Stimulated activated naive CD8-positive, alpha-beta T cell treated with anti-CD3 and anti-CD28 coated beads, Interleukin-15, Interleukin-2, amounts not matched to agents 100 ng/mL and 50 ng/mL, for 24 hours (primary cell): ENCODE results near the gene HELZ2.
"Not testable (repeated sequence)": the region's sequence is repeated elsewhere in the genome, so short reads cannot be mapped to it uniquely, and the experiment has no call there.

Experiments
- H3K27ac Mint-ChIP-seq: one replicate; pipeline ENCODE4 v1.8.0; 2021; ENCODE audit warnings: mild to moderate bottlenecking, mixed read lengths
- H3K27me3 Mint-ChIP-seq: one replicate; pipeline ENCODE4 v1.8.0; 2021; ENCODE audit warnings: mixed read lengths
- H3K36me3 Mint-ChIP-seq: one replicate; pipeline ENCODE4 v1.8.0; 2021; ENCODE audit warnings: low read depth, mixed read lengths
- H3K4me1 Mint-ChIP-seq: one replicate; pipeline ENCODE4 v1.8.0; 2021; ENCODE audit warnings: low read depth, mixed read lengths
- H3K4me3 Mint-ChIP-seq: one replicate; pipeline ENCODE4 v1.8.0; 2021; ENCODE audit warnings: mild to moderate bottlenecking, mixed read lengths
- H3K9me3 Mint-ChIP-seq: one replicate; pipeline ENCODE4 v1.8.0; 2021; ENCODE audit warnings: mixed read lengths

HELZ2 gene

DNA sequence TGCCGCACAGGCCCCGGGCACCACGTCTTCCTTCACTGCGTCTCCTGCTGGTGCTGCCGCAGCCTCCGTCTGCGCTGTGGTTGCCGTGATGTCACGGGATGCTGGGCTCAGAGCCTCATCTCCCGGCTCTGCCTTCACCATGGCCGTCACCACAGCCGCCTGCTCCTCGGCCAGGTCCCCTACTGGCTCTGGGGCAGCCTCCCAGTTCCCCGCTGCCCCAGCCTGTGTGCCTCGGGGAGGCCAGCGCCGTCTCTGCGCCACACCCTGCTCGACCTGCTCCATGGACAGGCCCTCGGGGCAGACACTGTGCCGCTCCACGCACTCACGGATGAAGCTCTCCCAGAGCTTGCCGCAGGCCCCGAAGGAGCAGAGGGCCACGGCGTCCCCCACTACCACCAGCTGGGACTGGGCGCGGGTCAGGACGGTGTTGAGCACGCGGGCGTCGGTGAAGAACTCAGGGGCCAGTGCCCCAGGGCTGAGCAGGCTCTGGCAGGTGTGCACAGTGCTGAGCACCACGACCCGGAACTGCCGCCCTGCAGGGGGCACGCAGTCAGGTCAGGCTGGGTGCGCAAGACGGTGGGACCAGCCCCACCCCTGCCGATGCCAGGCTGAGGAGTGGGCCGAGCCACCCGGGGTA is 8.2 kb downstream of the HELZ2 start:
- no peaks in the 10 kb centered on the region for H3K36me3 Mint-ChIP-seq
- H3K27me3 Mint-ChIP-seq: no peaks in the 10 kb centered on the region
- no peaks in the 10 kb centered on the region for H3K9me3 Mint-ChIP-seq
- no peak overlapping the region for H3K27ac Mint-ChIP-seq
- H3K4me1 Mint-ChIP-seq: peaks cover 30% of the 10 kb centered on the region
- no peak overlapping the region for H3K4me3 Mint-ChIP-seq

DNA sequence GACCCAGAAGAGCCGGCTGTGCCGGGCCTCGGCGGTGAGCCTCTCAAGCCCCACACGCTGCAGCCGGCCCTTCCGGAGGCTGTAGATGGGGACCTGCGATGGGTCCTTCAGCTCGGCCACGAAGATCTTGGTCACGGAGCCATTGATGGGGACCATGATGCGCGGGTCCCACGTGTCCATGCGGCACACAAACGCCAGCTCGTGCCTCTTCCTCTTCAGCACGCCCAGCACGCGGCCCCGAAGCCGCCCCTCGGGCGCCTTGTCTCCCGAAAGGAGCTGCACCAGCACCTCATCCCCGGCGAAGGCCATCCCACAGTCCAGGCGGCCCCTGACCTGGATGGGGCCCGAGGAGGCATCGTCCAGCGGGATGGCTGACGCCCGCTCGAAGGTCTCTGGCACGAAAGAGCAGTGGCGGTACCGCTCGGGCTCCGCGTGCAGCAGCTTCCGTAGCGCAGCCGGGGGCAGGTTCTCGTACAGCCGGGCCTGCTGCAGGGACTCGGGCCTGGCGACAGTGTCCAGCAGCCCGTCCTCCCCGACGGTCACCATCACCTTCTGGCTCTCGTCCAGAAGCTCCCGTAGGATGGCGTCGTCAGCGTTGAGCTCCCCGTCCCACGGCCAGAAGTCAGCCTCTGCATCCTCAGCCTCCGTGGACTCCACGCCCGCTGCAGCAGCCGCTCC is 8.9 kb downstream of the HELZ2 start:
- Mint-ChIP-seq H3K9me3 (no peaks in the 10 kb centered on the region), H3K4me1 (peaks cover 30% of the 10 kb centered on the region), H3K27me3 (no peaks in the 10 kb centered on the region), H3K36me3 (peaks cover 4% of the 10 kb centered on the region), H3K27ac (no peak overlapping the region), H3K4me3 (no peak overlapping the region)

DNA sequence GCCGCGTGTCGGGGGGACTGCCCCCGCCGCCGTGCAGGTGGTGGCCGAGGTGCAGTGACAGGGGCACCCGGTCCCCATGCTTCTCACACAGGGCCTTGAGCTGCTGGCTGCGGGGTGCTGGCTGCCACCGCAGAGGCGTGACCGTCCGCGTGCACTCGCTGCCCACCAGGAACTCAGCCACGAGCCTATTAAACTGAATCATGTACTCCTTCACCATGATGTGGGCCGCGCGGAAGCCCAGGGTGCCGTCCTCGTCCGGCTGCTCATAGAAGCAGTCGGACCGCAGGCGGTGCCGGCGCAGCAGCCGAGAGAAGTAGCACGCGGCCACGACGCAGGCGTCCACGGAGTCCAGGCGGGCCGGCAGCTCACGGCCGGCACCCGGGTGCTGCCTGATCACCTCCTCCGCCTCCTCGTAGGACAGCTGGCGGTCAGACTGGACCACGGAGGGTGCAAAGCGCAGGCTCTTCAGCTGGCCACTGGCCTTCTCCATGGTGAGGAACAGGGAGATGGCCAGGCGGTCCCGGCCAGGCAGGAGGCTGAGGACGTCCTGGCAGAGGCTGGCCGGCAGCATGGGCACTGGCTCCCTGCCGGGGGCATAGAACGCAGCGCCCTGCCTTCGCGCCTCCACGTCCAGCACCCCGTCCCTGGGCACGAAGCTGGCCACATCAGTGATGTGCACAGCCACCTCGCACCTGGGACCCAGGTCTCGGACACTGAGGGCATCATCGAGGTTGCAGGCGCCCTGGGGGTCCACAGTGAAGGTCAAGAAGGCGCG is 9.8 kb downstream of the HELZ2 start:
- H3K27me3 Mint-ChIP-seq: no peaks in the 10 kb centered on the region
- H3K27ac Mint-ChIP-seq: no peak overlapping the region
- no peaks in the 10 kb centered on the region for H3K9me3 Mint-ChIP-seq
- H3K36me3 Mint-ChIP-seq: peaks cover 4% of the 10 kb centered on the region
- no peak overlapping the region for H3K4me3 Mint-ChIP-seq
- H3K4me1 Mint-ChIP-seq: peaks cover 23% of the 10 kb centered on the region

DNA sequence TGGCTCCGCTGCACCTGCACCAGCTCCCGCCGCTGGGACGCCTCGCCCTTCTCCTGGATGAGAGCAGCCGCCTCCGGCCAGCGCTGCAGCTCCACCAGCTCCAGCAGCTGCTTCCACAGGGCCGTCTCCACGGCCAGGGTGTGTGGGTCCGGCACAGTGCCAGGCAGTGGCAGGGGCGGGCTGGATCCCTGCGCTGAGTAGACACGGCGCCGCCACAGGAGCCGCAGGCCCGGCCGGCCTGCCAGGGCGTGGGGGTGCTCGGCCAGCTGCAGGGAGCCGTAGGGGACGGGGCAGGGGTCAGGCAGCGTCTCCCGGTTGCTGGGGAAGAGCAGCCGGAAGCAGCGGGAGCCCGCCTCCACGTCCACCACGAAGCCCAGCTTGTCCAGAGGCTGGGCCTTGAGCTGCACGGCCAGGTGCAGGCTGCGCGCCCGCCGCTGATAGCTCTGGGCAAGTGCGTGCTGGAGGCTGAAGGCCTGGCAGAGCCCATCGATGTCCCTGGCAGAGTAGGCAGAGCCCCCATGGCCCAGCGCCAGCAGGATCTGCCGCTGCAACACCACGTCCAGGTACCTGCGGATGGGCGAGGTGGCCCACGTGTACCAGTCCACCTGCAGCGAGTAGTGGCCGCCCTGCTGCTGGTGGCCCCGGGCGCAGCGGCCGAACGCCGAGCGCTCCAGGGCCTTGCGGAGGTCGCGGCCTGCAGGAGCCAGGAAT is 10.7 kb downstream of the HELZ2 start:
- peaks cover 4% of the 10 kb centered on the region for H3K36me3 Mint-ChIP-seq
- H3K27ac Mint-ChIP-seq: no peak overlapping the region
- H3K4me3 Mint-ChIP-seq: no peak overlapping the region
- peaks cover 15% of the 10 kb centered on the region for H3K4me1 Mint-ChIP-seq
- no peaks in the 10 kb centered on the region for H3K9me3 Mint-ChIP-seq
- H3K27me3 Mint-ChIP-seq: no peaks in the 10 kb centered on the region

DNA sequence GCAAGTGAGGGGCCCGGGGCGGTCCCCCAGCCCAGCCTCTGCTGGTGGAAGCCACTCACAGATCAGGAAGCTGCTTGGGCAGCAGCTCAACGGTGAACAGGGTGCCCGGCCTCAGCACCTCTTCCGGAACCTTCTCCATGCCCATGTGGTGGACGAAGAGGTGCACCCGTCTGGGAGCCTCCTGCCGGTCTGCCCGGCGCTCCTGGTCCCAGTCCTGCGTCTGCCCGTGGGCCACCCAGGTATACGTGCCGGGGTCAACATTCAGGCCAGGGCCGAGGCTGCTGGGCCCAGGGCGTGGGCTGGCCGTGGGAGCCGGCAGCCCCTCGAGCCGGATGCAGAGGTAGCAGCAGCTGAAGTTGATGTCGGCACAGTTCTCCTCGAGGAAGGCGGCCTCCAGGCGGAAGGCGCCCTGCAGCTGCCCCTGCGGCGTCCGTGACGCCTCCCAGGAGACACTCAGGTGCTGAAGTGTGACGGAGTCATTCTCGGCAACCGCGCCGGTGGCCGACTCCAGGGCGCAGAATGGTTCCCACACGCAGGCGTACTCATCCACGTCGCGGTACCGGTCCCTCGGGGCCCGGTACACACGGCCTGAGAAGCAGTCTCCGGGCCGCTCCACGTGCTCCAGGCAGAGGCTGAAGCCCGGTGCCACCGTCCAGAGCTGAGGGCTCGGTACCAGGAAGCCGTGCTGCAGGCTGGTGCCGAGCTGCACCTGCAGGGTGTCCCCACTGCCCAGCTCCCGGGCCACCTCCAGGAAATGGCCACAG is 11.4 kb downstream of the HELZ2 start:
- H3K36me3 Mint-ChIP-seq: peaks cover 4% of the 10 kb centered on the region
- no peak overlapping the region for H3K27ac Mint-ChIP-seq
- H3K9me3 Mint-ChIP-seq: no peaks in the 10 kb centered on the region
- no peaks in the 10 kb centered on the region for H3K27me3 Mint-ChIP-seq
- no peak overlapping the region for H3K4me3 Mint-ChIP-seq
- H3K4me1 Mint-ChIP-seq: peaks cover 8% of the 10 kb centered on the region

DNA sequence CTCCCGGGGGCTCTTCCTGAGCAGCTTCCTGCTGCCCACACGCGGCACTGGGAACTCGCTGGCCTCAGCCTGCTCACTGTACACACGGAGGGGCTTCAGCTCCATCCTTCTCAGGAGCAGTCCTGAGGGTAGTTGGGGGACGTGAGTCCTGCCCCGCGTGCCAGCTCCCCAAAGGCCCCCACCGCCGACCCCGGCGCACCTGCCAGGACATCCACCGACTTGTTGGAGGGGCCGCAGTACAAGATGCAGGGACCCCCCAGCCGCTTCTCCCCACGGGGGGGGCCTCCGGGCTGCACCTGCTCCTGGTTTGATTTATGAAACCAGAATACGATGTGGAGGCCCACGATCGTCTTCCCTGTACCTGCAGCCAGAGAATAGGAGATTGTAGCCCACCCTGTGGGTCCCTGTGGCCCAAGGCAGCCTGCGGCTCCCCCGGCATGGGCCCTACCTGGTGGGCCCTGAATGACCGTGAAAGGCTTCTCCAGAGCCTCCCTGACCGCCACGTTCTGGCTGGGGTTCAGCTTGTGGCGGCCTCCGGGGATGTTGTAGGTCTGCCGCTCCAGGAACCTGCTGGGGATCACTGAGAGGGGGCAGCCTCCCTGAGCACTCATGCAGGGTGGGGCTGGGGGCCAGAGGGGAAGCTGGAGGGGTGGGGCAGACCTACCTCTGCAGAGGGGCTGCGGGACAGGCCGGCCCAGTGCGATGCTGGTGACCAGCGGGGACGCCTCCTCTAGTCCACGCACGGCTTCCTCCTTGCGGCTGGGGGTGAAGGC is 12.2 kb downstream of the HELZ2 start:
- Mint-ChIP-seq H3K9me3 (no peaks in the 10 kb centered on the region), H3K27me3 (no peaks in the 10 kb centered on the region), H3K4me1 (no peaks in the 10 kb centered on the region), H3K36me3 (peaks cover 4% of the 10 kb centered on the region), H3K4me3 (no peak overlapping the region), H3K27ac (no peak overlapping the region)

DNA sequence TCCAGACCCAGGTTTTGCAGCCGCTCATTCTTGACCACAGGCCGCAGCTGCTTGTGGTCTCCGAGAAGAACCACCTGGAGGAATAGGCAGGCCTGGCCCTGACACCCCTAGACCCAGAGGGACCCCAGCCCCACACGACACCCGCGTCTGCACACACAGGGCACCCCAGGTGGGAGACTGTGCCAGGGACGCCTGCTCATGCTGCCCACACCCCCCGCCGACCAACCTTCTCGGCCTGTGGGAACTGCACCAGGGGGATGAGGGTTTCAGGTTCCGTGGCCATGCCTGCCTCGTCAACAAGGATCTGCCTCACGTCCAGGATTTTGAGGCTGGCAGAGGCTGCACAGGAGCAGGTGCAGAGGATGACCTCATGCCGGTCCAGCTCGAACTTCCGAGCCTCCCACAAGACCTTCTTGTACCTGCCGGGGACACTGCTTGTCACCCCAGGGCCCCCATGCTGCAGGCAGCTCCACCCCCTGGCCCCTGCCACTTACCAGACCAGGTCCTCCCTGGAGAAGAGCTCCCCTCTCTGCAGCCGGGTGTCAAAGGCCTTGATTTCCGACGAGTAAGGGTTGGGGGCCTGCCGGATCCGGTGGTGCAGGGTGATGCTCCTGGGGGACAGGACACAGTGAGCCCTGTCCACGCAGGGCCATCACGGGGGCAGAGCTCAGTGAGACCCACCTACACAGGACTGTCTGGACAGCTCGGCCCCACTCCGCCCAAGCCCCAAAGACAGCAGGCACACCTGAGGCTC is 13.0 kb downstream of the HELZ2 start:
- Mint-ChIP-seq H3K27me3 (no peaks in the 10 kb centered on the region), H3K4me1 (no peaks in the 10 kb centered on the region), H3K27ac (no peak overlapping the region), H3K9me3 (no peaks in the 10 kb centered on the region), H3K4me3 (no peak overlapping the region), H3K36me3 (peaks cover 4% of the 10 kb centered on the region)

DNA sequence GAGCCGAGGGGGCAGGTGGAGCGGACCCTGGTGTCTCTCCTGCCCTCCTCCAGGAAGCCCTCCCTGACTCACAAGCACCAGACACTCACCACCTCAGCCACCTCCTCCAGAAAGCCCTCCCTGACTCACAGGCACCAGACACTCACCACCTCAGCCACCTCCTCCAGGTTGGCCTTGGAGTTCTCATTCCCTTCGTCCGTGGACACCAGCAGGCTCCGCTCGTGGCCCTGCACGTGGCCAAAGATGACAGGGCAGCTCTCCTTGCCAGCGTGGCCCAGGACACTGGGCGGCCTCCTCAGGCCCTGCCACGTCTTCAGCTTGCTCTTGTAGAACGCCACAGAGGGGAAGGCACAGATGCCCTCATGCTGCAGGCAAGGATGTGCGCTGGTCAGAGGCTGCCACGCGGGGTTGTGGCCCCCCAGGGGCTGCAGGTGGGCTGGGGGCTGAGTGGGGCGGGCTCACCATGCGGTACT is 13.7 kb downstream of the HELZ2 start:
- no peak overlapping the region for H3K4me3 Mint-ChIP-seq
- no peaks in the 10 kb centered on the region for H3K4me1 Mint-ChIP-seq
- H3K27me3 Mint-ChIP-seq: no peaks in the 10 kb centered on the region
- peaks cover 4% of the 10 kb centered on the region for H3K36me3 Mint-ChIP-seq
- H3K9me3 Mint-ChIP-seq: no peaks in the 10 kb centered on the region
- no peak overlapping the region for H3K27ac Mint-ChIP-seq

DNA sequence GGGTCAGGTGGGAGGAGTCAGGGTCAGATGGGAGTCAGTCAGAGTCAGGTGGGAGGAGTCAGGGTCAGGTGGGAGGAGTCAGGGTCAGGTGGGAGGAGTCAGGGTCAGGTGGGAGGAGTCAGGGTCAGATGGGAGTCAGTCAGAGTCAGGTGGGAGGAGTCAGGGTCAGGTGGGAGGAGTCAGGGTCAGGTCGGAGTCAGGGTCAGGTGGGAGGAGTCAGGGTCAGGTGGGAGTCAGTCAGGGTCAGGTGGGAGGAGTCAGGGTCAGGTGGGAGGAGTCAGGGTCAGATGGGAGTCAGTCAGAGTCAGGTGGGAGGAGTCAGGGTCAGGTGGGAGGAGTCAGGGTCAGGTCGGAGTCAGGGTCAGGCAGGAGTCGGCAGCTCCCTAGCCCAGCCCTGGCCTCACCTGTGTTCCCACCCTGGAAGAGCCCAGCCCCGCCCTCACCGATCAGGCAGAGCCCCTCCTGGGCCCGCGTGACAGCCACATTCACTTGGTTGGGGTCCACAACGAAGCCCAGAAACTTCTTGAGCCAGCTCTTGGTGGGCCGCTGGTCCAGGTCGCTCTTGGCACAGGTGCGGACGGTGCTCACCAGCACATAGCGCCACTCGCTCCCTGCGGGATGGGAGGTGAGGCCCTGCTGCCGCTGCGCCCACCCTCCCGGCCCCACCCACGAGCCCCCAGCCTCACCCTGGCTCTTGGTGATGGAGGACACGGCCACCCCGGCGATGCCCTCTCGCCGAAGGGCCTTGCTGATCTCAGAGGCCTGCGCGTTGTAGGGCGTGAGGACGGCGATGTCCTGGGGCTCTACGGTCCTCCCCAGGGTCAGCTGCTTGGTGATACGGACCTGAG is 14.3 kb downstream of the HELZ2 start:
- not testable (repeated sequence) for H3K36me3 Mint-ChIP-seq, H3K27ac Mint-ChIP-seq, H3K9me3 Mint-ChIP-seq, H3K27me3 Mint-ChIP-seq, H3K4me3 Mint-ChIP-seq, H3K4me1 Mint-ChIP-seq

DNA sequence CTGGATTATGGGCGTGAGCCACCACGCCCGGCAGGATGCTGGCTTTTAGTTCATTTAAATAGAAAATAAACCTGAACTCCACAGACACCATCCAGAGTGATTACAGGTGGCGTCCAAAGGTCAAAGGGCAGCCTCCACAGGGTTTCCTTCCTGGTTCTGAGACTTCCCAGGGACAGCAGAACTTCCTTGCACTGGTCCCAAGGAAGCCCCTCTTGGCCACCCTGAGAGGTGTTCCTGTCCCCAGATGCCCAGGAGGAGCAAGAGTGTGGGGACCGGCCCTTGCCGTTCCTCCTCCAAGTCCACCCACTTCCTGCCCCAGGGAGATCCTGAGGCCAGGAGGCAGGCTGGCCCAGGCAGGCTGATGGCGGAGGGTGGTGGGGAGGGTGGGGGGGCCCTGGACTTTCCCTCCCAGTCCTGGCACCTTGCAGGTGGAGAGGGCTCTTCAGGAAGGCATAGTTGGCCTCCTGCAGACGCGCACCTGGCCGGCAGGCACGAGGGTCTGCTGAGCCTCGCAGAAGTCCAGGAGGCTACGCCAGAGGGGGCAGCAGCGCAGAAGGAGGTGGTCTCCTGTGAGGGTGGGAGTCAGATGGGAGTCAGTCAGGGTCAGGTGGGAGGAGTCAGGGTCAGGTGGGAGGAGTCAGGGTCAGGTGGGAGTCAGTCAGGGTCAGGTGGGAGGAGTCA is 15.1 kb downstream of the HELZ2 start:
- Mint-ChIP-seq H3K4me3 (no peak overlapping the region), H3K36me3 (peaks cover 4% of the 10 kb centered on the region), H3K9me3 (no peaks in the 10 kb centered on the region), H3K4me1 (no peaks in the 10 kb centered on the region), H3K27me3 (no peaks in the 10 kb centered on the region), H3K27ac (no peak overlapping the region)

DNA sequence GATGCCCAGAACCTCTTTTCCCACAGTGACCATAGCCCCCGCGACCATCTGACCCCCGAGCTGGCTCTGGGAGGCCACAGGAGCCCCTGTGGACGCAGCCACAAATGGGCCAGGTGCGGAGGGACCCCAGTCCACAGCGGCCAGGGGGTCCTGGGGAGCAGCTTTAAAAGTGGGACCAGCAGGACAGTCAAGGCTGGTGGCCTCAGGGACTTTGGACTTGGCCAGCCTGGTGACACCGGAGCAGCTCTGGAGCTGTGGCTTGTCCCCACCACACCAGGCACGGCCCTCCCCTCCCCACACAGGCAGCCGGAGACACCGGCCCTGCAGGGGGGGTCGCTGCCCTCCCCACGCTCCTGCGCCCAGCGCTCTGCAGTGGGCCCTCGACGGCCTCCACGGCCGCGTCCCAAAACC is 16.6 kb downstream of the HELZ2 start:
- H3K4me1 Mint-ChIP-seq: peaks cover 8% of the 10 kb centered on the region
- H3K27ac Mint-ChIP-seq: no peak overlapping the region
- no peak overlapping the region for H3K4me3 Mint-ChIP-seq

DNA sequence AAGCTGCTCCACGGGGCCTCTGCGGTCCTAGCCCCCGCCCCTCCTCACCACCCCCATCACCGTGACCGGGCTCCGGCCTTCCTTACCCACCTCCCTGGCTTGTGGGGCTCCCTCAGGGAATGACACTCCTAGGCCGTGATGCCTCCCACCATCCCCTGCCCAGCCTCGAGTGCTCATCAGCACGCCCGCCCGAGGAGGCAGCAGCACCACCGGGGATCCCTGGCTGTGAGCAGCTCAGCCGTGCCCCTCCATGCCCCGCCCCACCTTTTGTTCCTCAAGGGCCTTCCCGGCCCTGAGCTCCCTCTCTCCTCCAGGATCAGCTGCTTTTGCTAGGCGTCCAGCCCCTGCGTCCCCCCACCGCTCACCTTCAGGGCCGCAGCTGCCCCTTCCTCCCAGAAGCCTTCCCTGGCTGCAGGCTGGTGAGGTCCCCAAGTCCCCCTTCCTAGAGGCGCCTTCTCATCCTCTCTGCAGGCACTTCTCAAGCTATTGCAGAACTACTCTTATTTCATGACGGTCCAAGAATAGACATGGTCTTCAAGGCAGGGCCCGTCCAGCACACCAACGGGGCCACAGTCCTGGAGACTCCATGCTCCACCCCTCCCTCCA is 17.1 kb downstream of the HELZ2 start:
- H3K36me3 Mint-ChIP-seq: peaks cover 4% of the 10 kb centered on the region
- H3K27me3 Mint-ChIP-seq: no peaks in the 10 kb centered on the region
- H3K27ac Mint-ChIP-seq: no peak overlapping the region
- no peaks in the 10 kb centered on the region for H3K9me3 Mint-ChIP-seq
- peaks cover 12% of the 10 kb centered on the region for H3K4me1 Mint-ChIP-seq
- no peak overlapping the region for H3K4me3 Mint-ChIP-seq

More for the DNA sequence above, 16.6 kb downstream of the HELZ2 start:
- Mint-ChIP-seq H3K9me3 (no peaks in the 10 kb centered on the region), H3K36me3 (peaks cover 4% of the 10 kb centered on the region), H3K27me3 (no peaks in the 10 kb centered on the region)
